Colon (tissue), 2 donors: ENCODE data around the gene SLC35E1.
"Not testable (repeated sequence)": the region's sequence is repeated elsewhere in the genome, so short reads cannot be mapped to it uniquely, and the experiment has no call there.

Experiments used
- FAIRE-seq: peaks from 2 replicates; lab custom pipeline; 2012; peaks lifted over from hg19 to GRCh38; lab: Jason Lieb, UNC
- donor health status: control.
- donor health status: control.

SLC35E1 gene

DNA sequence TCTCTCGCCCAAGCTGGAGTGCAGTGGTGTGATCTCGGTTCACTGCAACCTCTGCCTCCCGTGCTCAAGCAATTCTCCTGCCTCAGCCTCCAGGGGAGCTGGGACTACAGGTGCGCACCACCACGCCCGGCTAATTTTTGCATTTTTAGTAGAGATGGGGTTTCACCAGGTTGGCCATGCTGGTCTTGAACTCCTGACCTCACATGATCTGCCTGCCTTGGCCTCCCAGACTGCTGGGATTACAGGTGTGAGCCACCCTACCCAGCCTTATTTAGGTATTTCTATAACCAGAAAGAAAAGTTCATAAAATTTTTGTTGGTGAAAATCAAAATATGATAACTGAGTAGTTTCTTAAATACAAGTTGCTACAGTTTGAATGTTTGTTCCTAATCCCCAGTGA is 28.5 kb downstream of the SLC35E1 start:
- not testable (repeated sequence) for FAIRE-seq

DNA sequence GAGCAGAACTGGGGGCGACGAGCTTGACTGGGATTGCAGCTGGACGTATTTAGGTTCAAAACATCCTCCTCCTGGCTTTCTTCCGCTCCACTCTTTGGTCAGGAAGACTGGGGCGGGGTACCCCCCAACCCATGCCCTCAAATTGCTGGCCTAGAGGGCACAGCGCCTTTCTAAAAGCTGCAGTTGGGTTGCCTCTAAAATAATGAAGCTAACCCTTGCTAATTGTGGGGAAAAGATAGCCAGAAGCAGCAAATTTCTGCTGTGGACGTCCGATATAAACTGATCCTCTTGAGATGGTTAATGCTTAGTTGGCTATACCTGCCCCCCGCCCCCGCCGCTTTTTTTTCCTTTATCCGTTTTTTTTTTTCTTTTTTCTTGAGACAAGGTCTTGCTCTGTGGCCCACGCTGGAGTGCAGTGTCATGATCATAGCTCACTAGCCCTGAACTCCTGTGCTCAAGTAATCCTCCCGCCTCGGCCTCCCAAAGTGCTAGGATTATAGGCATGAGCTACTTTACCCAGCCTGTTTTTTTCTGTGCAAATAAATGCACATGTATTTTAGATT is 29.2 kb downstream of the SLC35E1 start:
- FAIRE-seq, result no peak

DNA sequence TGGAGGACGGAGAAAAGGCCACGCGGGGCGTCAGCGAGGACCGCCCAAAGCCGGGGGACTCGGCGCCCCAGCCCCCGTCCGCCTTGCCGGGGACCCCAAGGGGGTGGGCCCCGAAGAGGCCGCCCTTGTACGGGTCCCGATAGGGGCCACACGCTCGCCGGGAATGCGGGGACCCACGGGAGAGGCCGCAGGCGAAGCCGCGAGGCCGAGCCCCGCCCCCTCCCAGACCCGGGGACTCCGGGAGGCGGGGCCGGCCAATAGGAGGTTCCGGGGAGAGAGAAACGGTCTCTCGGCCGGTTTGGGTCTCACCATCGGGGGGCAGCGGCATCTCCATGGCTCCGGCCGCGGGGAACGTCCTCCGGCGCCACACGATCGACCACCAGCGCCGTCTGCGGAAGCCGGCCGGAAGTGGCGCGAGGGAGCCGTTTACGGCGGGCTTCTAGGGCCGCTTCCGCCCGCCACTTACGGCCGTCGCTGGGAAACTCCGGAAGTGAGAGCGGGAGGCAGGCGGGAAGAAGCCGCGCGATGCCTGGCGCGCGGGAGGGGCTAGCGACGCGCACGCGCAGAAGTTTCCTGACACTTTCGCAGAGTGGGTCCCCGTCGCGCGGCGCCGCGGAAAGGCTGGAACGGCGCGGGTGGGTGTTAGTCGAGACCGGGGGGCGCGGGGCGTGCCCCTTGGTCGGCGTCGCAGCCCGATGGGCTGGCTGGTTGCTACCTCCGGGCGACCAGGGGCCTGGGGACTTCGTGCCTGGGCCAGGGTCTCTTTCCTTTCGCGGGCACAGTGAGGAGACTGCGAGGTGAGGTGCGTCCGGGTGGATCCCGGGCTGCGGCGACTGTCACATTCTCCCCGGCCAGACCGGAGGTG is 29.9 kb downstream of the SLC35E1 start, which contains the start of gene CHERP:
Gene CHERP (minus strand): TSS at position 393 of the 865 bp plus-strand sequence. CDS start 59 bp downstream, at position 334.
- no peak for FAIRE-seq

DNA sequence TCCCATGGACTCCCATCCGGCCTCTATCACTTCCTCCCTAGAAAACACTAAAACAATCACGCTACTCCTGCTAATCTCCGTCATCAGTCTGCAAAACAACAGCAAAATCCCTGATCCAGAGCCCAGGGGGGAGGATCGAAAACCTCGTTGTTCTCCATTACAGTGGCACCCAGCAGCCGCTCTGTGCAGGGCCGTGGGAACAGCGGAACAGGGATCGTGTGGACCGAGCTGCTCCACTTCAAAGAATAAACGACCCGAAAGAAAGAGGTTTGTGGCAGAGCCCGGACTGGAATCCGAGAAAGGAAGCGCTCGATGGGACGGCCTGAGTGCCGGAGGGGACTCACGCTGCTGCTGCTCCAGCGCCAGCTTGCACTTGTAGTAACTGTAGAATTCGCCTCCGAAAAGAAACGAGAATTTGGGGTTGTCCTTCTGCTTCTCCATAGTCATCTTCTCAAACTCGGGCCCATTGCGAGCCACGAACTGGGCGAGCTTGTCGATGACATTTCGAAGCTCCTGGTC is 30.6 kb downstream of the SLC35E1 start:
- FAIRE-seq, result no peak

DNA sequence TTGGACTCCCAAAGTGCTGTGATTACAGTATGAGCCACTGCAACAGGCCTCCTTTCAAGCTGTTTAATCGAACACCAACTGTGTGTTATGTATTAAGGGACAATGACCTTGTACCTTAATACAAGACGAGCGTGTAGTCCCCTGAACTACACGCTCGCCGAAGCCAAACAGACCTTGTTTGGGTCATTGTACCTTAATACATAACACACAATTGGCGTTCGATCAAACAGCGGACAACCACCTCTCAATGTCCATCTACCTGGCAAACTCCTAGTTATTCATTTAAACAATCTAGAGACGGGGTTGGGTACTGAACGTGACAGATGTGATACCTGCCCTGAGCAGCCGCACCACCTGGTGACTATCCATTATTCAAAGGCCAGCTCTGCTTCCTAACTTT is 31.3 kb downstream of the SLC35E1 start:
- no peak for FAIRE-seq

DNA sequence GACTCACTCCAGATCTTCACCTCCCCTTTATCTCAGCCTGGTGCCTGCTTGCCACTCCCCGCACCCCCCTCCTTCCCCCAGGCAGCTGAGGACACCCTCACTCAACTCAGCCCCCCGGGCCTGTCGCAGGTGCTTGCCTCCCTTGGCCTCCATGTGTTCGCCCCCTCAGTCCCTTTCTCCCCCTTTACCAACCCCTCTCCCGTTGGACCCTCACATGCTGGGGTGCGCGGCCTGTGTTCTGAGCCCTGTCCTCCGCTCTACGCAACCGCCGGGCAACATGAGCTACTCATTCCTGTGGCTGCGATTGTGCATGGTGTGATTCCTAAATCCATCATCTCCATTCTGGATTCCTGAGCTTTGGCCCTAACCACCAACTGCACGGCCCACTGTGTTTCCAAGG is 35.1 kb downstream of the SLC35E1 start:
- FAIRE-seq, result no peak

DNA sequence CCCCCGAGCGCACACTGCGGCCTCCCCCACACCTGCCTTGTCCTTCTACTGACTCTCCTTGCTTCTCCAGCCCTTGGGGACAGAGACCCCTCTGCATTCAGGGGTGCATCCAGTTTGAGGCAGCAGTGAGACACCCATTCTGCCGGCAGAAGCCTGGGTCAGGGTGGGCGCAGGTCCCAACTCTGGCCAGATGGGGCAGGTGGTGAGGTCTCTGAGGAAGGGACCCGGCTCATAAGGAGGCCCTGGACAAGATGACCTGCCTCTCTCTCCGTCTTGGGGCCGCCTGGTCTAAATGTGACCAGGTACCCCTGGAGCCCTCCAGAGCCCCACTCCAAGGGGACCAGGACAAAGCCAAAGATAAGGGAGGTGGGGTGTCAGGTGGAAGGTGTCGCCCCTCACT is 36.1 kb downstream of the SLC35E1 start:
- FAIRE-seq, result no peak

DNA sequence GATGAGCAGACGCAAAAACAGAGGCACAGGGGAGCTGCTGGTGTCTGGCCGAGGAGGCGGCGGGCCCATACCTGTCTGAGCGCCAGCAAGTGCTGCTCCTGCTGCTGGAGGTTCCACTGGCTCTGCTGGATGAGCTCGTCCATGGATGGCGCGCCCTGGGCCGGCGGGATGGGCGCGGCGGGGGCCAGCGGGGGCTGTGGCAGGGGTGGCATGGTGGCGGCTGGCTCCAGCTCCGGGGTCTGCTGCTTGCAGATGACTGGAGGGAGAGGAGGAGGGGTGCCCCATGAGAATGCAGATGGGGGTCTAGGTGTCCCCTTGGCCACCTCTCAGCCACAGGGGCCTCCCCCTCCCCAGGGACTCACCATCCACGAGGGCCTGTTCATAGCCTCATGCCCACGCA is 36.8 kb downstream of the SLC35E1 start:
- FAIRE-seq, result no peak

DNA sequence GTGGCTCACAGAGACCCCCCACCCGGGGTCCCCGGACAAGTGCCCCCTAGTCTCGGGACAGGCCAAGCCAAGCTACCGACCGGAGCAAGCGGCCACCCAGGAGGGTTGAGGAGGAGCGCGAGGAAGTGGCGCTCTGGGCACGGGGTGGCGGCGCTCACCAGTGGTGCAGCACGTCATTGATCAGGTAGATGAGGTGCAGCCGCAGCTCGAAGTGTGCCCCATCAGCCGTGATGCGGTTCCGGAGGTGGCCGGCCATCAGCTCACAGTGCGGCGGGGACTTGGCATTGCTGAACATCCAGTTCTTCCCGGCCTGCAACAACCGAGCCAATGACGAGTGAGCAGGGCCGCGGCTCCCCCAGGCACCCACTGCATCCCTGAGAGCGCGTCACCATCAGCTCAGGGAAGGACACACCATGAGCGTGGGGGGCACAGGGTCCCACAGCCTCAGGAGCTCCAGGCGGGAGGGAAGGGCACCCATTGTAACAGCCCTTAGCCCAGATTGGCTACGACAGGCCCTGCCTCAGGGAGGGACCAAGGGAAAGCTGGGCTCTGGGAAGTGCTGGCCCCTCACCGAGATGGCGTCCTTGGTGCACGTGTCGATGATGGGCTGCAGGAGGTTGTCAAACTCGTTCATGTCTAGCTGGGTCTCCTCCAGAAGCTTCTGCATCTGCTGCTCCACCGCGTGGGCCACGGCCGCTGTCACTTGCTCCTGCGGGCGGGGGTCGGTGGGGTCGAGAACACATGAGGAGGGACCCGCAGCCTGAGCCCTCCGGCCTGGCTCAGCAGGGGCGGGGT is 39.6 kb downstream of the SLC35E1 start:
- FAIRE-seq, result no peak

DNA sequence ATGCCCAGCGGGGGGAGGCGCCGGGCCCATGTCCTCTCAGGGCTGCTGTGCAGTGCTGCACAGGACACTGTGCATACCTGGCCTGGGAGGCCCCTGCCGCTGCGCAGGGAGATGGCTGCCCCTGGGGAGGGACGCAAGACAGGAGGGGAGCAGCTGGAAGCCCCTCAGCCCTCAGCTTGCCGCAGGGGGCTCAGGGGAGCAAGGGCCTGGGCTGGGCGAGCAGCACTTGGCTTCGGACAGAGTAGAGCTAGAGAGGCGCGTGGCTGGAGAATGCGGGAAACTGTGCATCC is 40.9 kb downstream of the SLC35E1 start:
- no peak for FAIRE-seq

DNA sequence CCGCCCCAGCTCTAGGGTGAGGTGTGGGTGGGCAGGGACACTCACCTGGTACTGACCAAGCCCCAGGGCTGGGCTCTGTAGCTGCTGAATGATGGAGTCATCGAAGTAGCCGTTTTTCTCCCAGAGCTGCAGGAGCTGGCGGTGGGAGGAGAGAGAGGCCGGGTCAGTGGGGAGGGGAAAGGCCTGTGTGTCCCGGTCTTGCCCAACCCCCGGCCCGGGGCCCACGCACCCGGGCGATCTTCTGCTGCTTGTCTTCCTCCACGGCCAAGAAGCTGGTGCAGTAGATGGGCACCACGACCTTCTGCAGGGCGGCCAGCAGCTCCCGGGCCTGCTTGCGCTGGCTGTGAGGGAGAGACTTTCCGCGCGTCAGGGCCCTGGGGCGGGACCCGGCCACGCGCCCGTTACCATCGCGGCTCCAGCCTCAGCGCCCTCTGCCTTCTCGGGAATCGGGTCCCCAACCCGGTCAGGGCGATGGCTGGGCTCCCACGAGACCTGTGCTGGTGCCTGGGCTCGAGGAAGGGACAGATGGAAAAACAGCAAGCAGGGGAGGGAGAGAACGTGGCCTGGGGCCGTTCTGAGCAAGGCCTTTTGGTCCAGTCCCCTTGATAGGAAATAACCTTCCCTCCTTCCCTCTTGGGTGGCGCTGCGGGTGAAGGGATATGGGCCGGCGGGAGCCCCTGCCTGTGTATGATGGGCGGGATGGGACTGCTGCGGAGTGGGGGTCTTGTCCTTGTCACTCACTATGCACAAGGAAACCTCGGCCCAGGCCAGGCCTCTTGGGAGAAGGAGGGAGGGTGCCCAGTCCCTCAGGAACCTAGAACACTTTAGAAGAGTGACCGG is 41.5 kb downstream of the SLC35E1 start:
- FAIRE-seq, result no peak

DNA sequence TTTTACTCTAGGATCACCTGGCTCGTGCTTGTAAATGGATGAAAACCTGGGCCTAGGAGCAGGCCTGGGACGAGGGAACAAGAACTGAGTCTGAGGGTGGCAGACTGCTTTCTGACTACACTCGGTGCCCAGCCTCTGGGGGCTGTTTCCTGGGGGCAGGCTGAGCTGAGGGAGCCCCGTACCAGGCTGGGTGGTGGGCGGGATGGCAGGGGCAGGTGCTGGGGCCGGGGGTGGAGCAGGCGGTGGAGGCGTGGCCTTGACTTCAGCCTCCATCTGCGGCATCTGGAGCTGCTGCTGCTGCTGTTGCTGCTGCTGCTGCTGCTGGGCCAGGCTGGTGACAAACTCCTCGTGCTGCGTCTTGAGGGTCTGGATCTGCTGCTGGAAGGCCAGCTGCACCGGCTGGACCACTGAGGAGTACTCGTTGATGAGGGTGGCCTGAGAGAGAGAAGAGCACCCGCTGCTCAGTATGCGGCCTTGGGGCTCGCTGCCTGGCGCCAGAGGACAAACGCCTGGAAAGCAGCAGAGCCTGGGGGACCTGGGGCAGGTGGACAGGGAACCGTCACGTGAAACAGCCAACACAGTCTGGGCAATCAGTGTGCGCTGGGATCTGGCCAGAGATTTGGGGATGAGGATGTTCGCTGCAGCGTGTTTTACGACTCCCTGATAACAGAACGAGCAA is 42.6 kb downstream of the SLC35E1 start:
- no peak for FAIRE-seq

DNA sequence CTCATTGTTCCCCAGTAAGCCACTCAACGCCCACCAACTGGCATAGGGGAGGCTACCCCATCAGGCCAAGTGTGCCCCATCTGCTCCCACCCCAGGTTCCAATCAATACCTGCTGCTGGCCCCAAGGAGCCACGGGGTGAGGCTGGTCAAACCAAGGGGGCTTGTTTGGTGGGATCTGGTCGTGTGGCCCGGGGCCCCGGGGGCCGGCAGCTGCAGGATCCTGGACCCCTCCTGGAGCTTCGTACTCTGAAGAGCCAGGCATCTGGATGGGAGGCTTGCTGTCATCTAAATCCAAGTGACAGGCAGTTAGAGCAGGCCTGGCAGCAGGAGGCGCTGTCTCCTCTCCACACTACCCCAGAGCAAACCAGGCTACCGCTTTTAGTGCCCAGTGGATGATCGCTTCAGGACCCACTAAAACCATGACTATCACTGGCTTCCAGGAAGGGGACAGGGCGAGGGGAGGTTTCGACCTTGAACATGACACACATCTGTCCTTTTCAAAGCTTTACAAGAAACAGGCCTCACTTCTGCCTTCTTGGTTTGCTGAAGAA is 44.2 kb downstream of the SLC35E1 start:
- FAIRE-seq, result no peak

DNA sequence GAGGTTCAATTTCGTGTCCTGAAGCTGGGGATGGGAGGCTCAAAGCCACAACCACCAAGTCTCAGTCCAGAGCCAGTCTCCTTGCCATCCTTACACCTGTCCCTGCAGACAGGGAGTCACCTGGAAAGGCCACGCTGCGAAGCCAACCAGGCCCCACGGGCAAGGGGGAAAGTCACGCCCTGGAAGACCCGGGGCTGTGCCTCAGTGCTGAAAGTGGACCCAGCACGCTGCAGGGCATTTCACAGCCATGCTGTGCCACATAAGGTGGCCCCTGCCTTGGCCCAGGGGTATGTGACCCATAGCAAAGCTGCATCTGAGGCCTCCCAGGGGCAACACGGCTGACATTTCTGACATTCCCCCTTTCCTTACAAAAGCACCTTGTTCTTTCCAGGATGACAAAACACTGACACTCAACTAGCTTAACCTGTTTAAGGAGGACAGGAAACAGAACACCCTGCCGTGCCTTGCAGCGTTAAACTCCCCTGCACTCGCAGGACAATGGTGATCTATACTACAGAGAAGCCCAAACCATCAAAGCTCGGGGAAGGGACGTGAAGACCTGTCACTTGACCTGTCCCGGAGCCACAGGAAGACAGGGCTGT is 44.8 kb downstream of the SLC35E1 start:
- FAIRE-seq, result no peak

DNA sequence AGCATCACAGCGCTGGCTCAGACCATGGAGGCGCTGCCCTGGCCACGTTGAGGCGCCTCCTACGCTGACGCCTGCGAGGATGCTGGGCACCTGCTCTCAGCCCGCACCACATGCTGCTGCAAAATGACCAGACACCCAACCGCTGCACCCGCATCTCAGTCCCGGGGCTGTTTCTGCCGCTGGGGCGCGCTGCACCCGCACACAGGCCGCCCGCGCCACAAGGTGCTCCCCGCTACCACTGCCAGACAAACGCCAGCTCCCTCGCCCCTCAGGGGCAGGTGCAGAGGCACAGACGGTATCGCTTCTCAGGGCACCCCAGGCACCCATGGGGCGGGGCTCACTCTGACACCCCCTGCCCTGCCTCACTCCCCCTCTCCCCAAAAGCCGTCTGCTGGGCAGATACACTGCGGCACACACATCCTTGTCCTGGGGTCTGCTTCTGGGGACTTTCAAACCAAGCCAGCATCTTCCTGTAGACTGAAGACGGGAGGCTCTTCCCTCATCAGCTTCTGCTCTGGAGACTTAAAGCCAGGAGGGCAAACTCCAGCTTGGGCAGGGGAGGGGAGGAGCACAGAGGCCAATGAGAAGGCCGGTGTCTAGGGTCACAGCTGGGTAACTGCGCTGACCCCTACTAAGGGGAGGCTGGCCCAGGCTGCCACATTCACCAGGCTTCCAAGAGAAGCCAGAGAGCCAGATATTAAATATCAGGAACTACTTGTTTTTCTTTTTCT is 46.3 kb downstream of the SLC35E1 start:
- FAIRE-seq, result no peak

DNA sequence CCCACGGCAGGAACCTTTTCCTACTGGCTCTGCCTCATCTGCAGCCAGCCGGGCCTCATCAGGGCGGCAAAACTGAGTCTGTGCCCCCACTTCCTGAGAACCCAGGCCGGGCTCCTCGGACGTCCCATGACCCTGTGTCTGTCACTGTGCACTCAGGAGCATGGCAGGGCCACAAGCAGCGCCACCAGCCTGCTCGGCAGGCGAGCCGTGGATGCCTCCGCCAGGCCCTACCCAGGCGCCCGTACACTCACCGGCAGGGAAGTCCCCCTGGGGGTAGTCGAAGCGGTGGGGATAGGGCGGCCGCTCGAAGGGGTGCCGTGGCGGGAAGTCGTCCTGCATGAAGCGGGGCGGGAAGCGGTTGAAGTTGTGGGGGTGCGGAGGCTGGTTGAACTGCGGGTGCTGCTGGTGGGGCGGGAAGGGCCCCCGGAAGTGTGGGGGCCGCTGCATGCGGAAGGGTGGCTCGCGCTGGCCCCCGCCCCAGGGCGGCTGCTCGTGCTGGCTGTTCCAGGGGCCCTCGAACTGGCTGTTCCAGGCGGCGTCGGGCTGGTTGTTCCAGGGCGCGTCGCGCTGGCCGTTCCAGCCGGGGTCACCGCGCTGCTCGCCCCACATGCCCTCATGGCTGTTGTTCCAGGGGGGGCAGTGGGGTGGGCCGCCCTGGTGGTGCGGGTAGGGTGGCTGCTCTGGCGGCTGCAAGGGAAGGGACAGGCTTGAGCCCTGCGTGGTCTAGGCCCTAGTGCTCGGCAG is 47.1 kb downstream of the SLC35E1 start:
- FAIRE-seq, result no peak

DNA sequence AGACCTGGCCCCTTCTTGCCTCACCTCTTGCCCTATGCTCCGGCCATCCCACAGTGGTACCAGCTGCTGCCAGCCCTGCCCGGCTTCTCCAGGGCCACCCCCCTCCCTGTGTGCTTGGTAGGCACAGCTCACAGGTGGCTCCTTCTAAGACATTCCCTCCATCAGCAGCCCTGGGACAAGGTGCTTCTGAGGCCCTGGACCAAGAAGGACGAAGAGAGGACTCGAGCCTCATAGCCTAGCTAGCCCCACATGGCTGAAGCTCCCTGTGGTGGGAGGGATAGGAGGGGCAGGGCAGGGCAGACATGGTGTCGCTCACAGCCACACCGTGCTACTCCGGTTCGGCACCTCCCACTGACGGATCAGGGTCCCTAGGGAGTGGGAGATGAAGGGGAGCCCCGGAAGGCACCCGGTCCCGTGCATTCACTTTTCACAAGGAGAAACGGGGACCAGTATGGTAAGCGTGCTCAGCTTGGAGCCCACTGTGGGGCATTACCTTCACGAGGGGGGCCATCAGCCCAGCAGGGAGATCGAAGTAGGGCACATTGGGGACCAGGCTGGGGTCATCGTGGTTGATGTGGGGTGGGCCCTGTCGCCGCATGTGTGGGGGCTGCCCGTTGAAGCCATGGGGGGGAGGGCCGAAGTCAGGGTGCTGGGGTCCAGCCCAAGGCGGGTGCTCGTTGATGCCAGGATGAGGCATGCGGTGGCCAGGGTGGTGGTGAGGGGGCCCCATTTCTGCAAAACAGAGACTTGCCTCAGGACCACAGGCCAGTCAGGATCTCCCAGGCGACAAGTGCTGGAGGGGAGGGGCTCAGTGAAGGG is 49.4 kb downstream of the SLC35E1 start:
- no peak for FAIRE-seq

DNA sequence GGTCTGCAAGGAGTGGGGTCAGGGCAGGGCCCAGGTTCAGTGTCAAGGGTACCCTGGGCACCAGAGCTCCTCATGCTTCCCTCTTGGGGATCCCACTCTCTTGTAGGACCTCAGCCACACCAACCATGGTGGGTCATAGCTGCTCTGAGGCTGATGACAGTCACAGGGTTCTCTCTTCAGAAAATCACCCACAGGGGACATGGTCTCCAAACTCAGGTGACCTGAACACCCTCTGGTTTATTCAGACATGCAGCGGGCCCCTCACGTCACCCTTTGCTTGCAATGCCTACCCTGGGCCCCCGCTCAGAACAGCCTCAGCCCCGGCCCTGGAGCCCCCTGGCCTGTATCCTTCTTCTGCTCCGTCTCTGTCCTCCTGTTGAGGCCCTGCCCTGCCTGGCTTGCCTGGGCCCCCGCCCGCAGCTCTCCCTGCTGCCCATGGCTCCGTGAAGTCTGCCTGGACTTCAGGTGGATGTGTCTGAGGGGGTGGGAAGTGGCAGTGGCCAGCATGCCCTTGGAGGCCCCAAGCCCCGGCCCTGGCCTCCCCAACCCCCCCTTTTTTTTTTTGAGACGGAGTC is 50.4 kb downstream of the SLC35E1 start:
- no peak for FAIRE-seq
